ENCODE results near the gene RBBP8NL. TPM values are rescaled to one million over a fixed set of nuclear protein-coding genes. Genes with fewer than 3 reads are reported as not detected.
A peak's percentile ranks its signal among the peaks of the same experiment; 100 is the strongest.

The RBBP8NL gene
- total and polyA plus RNA-seq, 5 experiments from 2014 or later: not detected

DNA sequence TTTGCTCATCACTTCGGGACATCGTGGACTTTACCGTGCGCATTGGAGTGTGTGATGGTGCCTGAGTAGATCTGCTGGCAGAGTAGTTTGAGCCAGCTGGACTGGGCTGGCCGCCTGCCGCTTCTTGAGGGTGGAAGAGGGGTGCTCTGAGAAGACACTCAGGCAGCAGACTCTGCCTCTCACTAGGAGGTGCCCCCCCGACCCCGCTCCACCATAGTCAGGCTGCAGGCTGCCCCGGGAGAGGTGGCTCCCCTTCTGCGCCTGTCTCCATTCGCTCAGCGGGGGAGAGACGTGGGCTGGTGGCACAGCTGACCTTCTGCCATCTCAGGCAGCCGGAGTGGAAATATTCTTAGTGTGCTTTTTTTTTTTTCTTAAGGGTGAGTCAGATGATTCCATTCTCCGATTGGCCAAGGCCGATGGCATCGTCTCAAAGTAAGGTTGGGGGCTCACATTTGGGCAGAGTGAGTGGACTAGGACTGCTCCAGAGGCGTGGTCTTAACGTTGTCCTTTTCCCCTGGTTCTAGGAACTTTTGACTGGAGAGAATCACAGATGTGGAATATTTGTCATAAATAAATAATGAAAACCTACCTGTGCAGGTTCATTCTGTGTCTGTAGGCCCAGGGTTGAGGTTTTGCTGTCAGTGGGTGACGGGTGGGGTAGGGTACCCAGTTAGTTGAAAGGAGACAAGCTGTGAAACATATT lies 39.3 kb downstream of the RBBP8NL start:
- POLR2A ChIA-PET: no interaction called here
- peaks cover 0 to 27% (median 0%) of the 10 kb centered on the region in 3 donors for H3K36me3 Mint-ChIP-seq
- H3K9me3 Mint-ChIP-seq: no peaks in the 10 kb centered on the region
- H3K27ac Mint-ChIP-seq: peak overlapping the region; percentile 63 to 96 (median 94)
- DNase-seq: no peak
- ATAC-seq: no peak
- peaks cover 18 to 62% (median 43%) of the 10 kb centered on the region in 4 donors for H3K4me1 Mint-ChIP-seq
- peak overlapping the region; percentile 88 to 95 (median 90) for H3K4me3 Mint-ChIP-seq
- H3K27me3 Mint-ChIP-seq: no peaks in the 10 kb centered on the region

GRCh38 chr20:62387219-62387913 lies 40.0 kb downstream of the RBBP8NL start:
- peaks cover 22 to 68% (median 50%) of the 10 kb centered on the region in 4 donors for H3K4me1 Mint-ChIP-seq
- peak overlapping the region; percentile 88 to 95 (median 90) for H3K4me3 Mint-ChIP-seq
- H3K9me3 Mint-ChIP-seq: peaks cover 0 to 2% (median 0%) of the 10 kb centered on the region in 9 donors
- peak in 3 of 10 donors; percentile 26 to 75 (median 42) for DNase-seq
- peak overlapping the region; percentile 74 to 96 (median 94) for H3K27ac Mint-ChIP-seq
- H3K27me3 Mint-ChIP-seq: no peaks in the 10 kb centered on the region
- peak; percentile 39 to 55 for ATAC-seq
- POLR2A ChIA-PET: interaction anchor here (0.6 to 1.7 kb wide), 10 partner anchors 14 to 321 kb away, joined by 3 to 6 read pairs (median 4); partner anchors contain the start of genes ADRM1 and CABLES2
- H3K36me3 Mint-ChIP-seq: peaks cover 0 to 27% (median 0%) of the 10 kb centered on the region in 3 donors

- peak; percentile 90 for ATAC-seq
- POLR2A ChIA-PET: interaction anchor here (0.6 to 1.7 kb wide), 11 partner anchors 15 to 320 kb away, joined by 3 to 6 read pairs (median 4); partner anchors contain the start of genes ADRM1 and CABLES2
- Mint-ChIP-seq H3K27me3 (no peaks in the 10 kb centered on the region), H3K4me3 (peak within 1 kb of the TSS; percentile 88 to 95 (median 90)), H3K9me3 (peaks cover 0 to 10% (median 0%) of the 10 kb centered on the region in 9 donors), H3K27ac (peak within 1 kb of the TSS; percentile 85 to 96 (median 94)), H3K36me3 (peaks cover 3 to 33% (median 6%) of the 10 kb centered on the region in 3 donors), H3K4me1 (peaks cover 28 to 75% (median 55%) of the 10 kb centered on the region in 4 donors)
- peak; percentile 88 to 96 (median 92) for DNase-seq
These were observed 40.7 kb downstream of the RBBP8NL start, which contains the start of gene RPS21 for GRCh38 chr20:62386383-62387218. RPS21 (plus strand) TSS chr20:62387103; CDS start chr20:62387339, 236 bp downstream.

GRCh38 chr20:62382306-62383198 lies 44.8 kb downstream of the RBBP8NL start:
- peaks cover 3 to 7% (median 6%) of the 10 kb centered on the region in 3 donors for H3K36me3 Mint-ChIP-seq
- peak overlapping the region; percentile 2 to 93 (median 88) for H3K27ac Mint-ChIP-seq
- DNase-seq (peak; percentile 67 to 87 (median 74)), ATAC-seq (peak; percentile 66 to 70)
- H3K27me3 Mint-ChIP-seq: no peaks in the 10 kb centered on the region
- H3K4me1 Mint-ChIP-seq: peaks cover 22 to 46% (median 38%) of the 10 kb centered on the region in 4 donors
- peaks cover 0 to 12% (median 0%) of the 10 kb centered on the region in 9 donors for H3K9me3 Mint-ChIP-seq
- peak overlapping the region in 5 of 10 donors; percentile 4 to 66 (median 11) for H3K4me3 Mint-ChIP-seq
- POLR2A ChIA-PET: no interaction called here

- Mint-ChIP-seq H3K4me1 (peaks cover 21 to 41% (median 34%) of the 10 kb centered on the region in 4 donors), H3K4me3 (peak overlapping the region in 1 of 10 donors; percentile 20), H3K36me3 (peaks cover 3 to 6% (median 6%) of the 10 kb centered on the region in 3 donors), H3K27me3 (no peaks in the 10 kb centered on the region), H3K9me3 (peaks cover 0 to 12% (median 0%) of the 10 kb centered on the region in 9 donors), H3K27ac (peak overlapping the region in 6 of 10 donors; percentile 2 to 80 (median 20))
- DNase-seq: no peak
- no peak for ATAC-seq
- POLR2A ChIA-PET: no interaction called here
These were observed 45.5 kb downstream of the RBBP8NL start for GRCh38 chr20:62381842-62382241.

DNA sequence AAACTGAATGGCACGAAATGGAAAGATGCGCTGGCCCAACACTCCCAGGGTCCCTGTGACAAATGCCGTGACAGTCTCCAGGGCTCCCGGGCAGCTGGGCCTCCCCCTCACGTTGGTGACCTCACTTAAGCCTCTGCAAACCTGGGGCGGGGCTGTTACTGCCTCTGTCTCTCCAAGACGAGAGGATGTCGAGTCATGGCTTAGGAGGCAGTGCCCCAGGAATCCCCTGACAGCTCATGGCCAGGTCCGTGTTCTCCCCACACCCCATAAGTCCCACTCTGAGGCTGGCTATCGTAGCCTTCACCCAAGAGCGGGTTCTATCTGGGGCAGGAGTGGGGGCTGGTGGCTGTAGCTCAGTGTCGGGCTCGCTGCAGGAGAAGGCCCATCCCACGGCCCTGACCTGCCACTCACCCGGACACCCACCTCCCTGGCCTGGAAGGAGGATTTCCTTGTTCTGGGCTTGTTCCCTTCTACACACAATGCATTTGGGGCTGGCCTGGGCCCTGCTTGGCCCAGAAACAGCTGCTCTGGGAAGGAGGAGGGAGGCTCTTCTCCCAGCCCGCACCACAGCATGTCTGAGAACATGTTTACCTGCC lies 46.0 kb downstream of the RBBP8NL start:
- DNase-seq: no peak

DNA sequence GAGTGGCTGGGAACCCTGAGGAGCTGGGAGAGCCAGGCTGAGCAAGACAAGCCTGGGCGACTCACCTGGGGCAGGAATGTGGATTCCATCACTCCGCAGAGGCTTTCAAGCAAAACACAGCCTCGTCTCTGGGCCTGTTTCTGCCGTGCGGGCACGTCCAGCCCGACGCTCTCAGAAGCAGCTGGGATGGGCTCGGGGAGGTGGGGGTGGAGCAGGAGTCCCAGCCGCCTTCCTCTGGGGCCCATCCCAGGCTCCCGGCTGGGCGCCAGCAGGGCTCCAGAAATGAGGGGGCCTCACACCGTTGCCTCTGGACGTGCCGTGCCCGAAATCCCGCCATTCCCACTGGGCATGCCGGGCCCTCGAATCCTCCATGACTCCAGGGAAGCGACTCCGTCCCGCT lies 49.1 kb downstream of the RBBP8NL start:
- no peak overlapping the region for H3K4me3 Mint-ChIP-seq
- peaks cover 0 to under 1% (median 0%) of the 10 kb centered on the region in 5 donors for H3K27me3 Mint-ChIP-seq
- H3K36me3 Mint-ChIP-seq: peaks cover 3 to 6% (median 6%) of the 10 kb centered on the region in 3 donors

More for the DNA sequence above, 46.0 kb downstream of the RBBP8NL start:
- peaks cover 3 to 6% (median 6%) of the 10 kb centered on the region in 3 donors for H3K36me3 Mint-ChIP-seq
- H3K4me3 Mint-ChIP-seq: no peak overlapping the region
- POLR2A ChIA-PET: no interaction called here
- H3K9me3 Mint-ChIP-seq: peaks cover 0 to 12% (median 0%) of the 10 kb centered on the region in 9 donors
- no peak for ATAC-seq
- H3K27ac Mint-ChIP-seq: peak overlapping the region in 3 of 10 donors; percentile 29 to 80 (median 43)
- H3K4me1 Mint-ChIP-seq: peaks cover 20 to 39% (median 32%) of the 10 kb centered on the region in 4 donors
- no peaks in the 10 kb centered on the region for H3K27me3 Mint-ChIP-seq

GRCh38 chr20:62377615-62378178 lies 49.6 kb downstream of the RBBP8NL start:
- H3K9me3 Mint-ChIP-seq: peaks cover 0 to 12% (median 0%) of the 10 kb centered on the region in 9 donors
- DNase-seq (no peak), ATAC-seq (no peak)
- H3K4me3 Mint-ChIP-seq: no peak overlapping the region
- POLR2A ChIA-PET: no interaction called here
- H3K36me3 Mint-ChIP-seq: peaks cover 3 to 6% (median 6%) of the 10 kb centered on the region in 3 donors
- peaks cover 0 to 4% (median 3%) of the 10 kb centered on the region in 5 donors for H3K27me3 Mint-ChIP-seq
- H3K4me1 Mint-ChIP-seq: peaks cover 6 to 12% (median 10%) of the 10 kb centered on the region in 4 donors
- peak overlapping the region in 1 of 10 donors; percentile 22 for H3K27ac Mint-ChIP-seq

More for the DNA sequence above, 49.1 kb downstream of the RBBP8NL start:
- Mint-ChIP-seq H3K9me3 (peaks cover 0 to 12% (median 0%) of the 10 kb centered on the region in 9 donors), H3K27ac (no peak overlapping the region), H3K4me1 (peaks cover 9 to 15% (median 12%) of the 10 kb centered on the region in 4 donors)
- no peak for DNase-seq
- POLR2A ChIA-PET: no interaction called here
- no peak for ATAC-seq

DNA sequence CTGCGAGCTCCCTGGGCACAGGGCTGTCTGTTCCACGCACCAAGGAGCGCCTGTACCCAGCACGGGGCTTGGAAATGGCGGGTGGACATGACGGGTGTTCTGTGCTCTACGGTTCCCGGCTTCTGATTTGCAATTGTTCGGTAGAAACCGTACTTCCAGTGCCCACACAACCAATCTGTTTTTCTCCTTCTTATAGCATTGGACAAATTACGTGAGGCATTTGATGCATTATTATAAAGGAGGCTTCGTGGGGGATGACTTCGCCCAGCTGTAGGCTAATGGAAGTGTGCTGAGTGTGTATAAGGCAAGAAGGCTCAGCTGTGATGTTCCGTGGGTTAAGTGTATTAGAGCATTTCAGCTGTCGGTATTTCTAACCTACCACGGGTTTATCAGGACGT lies 50.3 kb downstream of the RBBP8NL start:
- POLR2A ChIA-PET: no interaction called here
- H3K27ac Mint-ChIP-seq: peak overlapping the region in 3 of 10 donors; percentile 22 to 77 (median 33)

More for the DNA sequence above, 50.3 kb downstream of the RBBP8NL start:
- no peak for DNase-seq
- no peak overlapping the region for H3K4me3 Mint-ChIP-seq
- H3K4me1 Mint-ChIP-seq: peaks cover 3 to 6% (median 5%) of the 10 kb centered on the region in 4 donors
- ATAC-seq: no peak
- H3K9me3 Mint-ChIP-seq: peaks cover 0 to 7% (median 0%) of the 10 kb centered on the region in 9 donors
- H3K36me3 Mint-ChIP-seq: peaks cover 3 to 4% (median 4%) of the 10 kb centered on the region in 3 donors
- H3K27me3 Mint-ChIP-seq: peaks cover 0 to 5% (median 3%) of the 10 kb centered on the region in 5 donors
